Astrocyte (in vitro differentiated cells and primary cell): Measurements from ENCODE around the gene TRMU.

ENCODE experiments used
- CTCF ChIP-seq: IDR thresholded peaks from 2 replicates; pipeline ENCODE4 v1.5.1; 2011; ENCODE audit warnings: low read depth, mild to moderate bottlenecking, inconsistent platforms, low read length, moderate library complexity; ENCODE audit not compliant: insufficient read depth
- EZH2 ChIP-seq: IDR thresholded peaks from 2 replicates; pipeline ENCODE4 v1.6.1; 2012; ENCODE audit warnings: mild to moderate bottlenecking, low read length, inconsistent platforms; ENCODE audit not compliant: insufficient read depth

GRCh38 chr22:46317646-46318045, 17.9 kb upstream of the TRMU start:
- TF ChIP-seq CTCF (no peak), EZH2 (no peak)
